Astrocyte of the spinal cord (primary cell): ENCODE measurements around the gene WARS2.

ENCODE experiments used
- DNase-seq: peaks from one replicate; pipeline ENCODE4 v3.0.0; 2011; ENCODE audit warnings: low read depth, low spot score
- H3K4me3 ChIP-seq: 2 replicates; pipeline ENCODE4 v1.5.1; 2011; ENCODE audit warnings: low read depth, mild to moderate bottlenecking, low read length, moderate library complexity
- CTCF ChIP-seq: IDR thresholded peaks from 2 replicates; pipeline ENCODE4 v1.5.1; 2012; ENCODE audit warnings: low read depth, mild to moderate bottlenecking, low read length, inconsistent platforms
- in situ Hi-C: cut with HindIII; loops from 2 replicates; pipeline ENCODE4 v1.10.0; 2017; ENCODE audit warnings: low sequenced_read_pairs

The WARS2 gene

DNA sequence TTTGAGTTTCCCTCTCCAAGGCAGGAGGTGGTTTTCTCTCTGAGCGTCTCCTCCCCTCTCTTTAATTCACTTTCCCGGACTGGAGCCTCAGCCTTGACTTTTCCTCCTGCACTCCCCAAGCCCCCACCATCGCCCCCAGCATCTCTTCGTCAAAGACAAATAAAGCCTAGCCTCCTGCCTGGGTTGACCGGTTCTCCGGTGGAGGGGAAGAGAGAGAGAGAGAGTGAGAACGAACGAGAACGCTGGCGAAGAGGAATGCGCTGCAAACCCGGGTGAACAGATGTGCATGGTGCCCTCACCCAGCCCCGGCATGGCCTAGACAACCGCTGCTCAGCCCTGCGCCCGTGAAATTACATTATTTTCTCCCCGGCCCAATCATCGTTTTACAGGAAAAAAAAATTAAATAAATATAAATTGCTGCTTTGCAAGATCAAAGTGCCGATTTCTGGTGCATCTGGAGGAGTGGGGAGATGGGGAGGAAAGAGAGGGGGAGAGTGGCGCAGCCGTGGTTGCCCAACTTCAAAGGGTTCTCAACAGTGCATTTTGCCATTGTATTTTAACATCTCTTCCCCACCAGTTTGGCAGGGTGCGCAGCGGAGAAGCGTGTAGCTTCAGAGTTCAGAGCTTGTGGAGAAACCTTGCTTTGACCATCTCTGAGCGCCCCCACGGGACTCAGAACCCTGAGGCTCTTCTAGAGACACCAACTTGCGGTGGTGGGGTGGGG is 140.9 kb downstream of the WARS2 start:
- no peak overlapping the region for H3K4me3 ChIP-seq
- no peak for TF ChIP-seq CTCF
- no peak for DNase-seq
- in situ Hi-C loops, result no loop called here

DNA sequence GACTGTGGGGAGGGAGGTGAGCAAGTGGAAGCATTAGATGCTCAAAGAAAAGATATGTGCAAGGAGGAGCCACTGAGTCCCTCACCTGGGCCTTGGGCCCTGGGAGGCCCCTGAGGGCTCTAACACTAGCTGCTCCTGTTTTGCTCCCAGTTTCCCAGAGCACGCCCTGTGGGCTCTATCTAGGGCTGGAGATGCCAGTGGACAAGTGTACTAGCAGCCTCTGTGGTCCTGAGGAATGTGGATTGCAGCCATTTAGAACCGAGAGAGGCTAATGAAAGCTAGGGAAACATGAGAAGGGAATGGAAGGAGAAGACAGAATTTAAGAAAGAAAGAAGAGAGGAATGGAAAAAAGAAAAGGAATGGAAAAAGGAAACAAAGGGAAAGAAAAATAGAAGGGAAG is 142.3 kb downstream of the WARS2 start:
- no peak for DNase-seq
- no peak overlapping the region for H3K4me3 ChIP-seq
- no peak for TF ChIP-seq CTCF
- in situ Hi-C loops, result no loop called here

- DNase-seq, result no peak
- in situ Hi-C loops, result no loop called here
- TF ChIP-seq CTCF, result no peak
- no peak overlapping the region for H3K4me3 ChIP-seq
These were observed 143.2 kb downstream of the WARS2 start for GRCh38 chr1:118997225-118997624.

DNA sequence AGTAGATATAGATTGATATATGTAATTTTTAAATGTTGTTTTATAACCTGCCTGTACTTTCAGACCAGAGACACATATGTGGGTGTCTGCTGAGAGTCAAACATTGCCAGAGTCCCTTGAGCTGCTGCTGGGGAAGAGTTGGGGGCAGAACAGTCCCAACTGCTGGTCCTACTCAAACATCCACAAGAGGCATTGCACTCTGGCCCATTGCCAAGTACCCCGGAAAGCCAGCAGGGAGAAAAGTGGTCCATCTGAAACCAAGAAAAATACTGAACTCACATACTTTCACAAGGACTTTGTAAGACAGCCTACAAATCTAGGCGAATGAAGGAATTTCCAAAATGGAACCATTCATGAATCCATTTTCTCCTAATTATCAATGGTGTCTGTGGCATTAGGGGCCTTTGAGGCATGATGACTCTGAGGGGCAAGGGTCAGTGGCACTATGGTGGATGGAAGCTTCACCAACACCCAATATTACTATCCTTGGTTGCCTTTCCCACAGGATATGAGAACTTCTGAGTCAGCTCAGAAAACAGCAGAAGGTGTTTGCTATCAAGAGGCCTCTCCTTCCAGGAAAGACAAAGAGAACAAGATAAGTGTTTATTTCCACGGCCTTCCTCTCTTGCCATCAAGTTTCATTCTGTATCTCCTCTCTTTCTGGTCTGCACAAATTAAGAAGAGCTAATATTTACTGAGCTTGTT is 145.0 kb downstream of the WARS2 start:
- TF ChIP-seq CTCF, result no peak
- in situ Hi-C loops, result no loop called here
- no peak for DNase-seq

DNA sequence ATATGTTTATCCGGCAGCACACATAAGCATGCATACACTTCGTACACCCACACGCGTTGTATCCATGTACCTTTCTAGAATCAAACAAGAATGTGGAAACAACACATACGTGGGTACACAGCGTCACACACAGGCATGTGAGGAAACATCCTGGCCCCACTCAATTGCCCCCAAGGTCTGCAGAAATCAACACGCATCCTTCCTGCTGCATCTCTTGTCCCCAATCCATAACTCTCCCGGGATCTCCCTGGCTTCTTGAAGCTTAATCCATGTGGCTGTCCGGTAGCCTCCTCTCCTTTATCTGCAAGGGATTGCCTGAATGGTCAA is 146.8 kb downstream of the WARS2 start:
- in situ Hi-C loops, result no loop called here
- no peak for DNase-seq
- H3K4me3 ChIP-seq, result no peak overlapping the region
- no peak for TF ChIP-seq CTCF

More for the DNA sequence above, 145.0 kb downstream of the WARS2 start:
- no peak overlapping the region for H3K4me3 ChIP-seq

GRCh38 chr1:118992868-118993699 is 147.4 kb downstream of the WARS2 start:
- no peak for DNase-seq
- in situ Hi-C loops, result no loop called here
- TF ChIP-seq CTCF, result no peak
- no peak overlapping the region for H3K4me3 ChIP-seq
